Stimulated activated CD4-positive, alpha-beta T cell treated with anti-CD3 and anti-CD28 coated beads, Interleukin-1b, Interleukin-23, amount 100 ng/mL, for 1 hour (primary cell): ENCODE data around the gene CCDC159.

Source experiments
- DNase-seq, 2 donors: peaks; one replicate each; pipeline ENCODE4 v3.0.0-alpha.2; 2020; ENCODE audit warnings: low read depth in 2 of 2

CCDC159 gene

GRCh38 chr19:11390933-11391680 is 44.8 kb downstream of the CCDC159 start:
- DNase-seq = no peak

- no peak for DNase-seq
Observed at GRCh38 chr19:11397089-11397610, 50.8 kb downstream of the CCDC159 start.

- DNase-seq = no peak
Observed at GRCh38 chr19:11399667-11400066, 53.3 kb downstream of the CCDC159 start.

GRCh38 chr19:11400798-11401197 is 54.5 kb downstream of the CCDC159 start:
- DNase-seq = no peak

GRCh38 chr19:11401808-11402543 is 55.7 kb downstream of the CCDC159 start:
- no peak for DNase-seq
